HEK293T (cell line): ENCODE results near the gene GDF3.
"Not testable (repeated sequence)": the region's sequence is repeated elsewhere in the genome, so short reads cannot be mapped to it uniquely, and the experiment has no call there.

Experiments
- CTCF ChIA-PET: fragments of 350-600 bp; formaldehyde crosslinking; extraction: SDS; loops from one replicate; lab custom pipeline; 2021; ENCODE audit warnings: antibody characterized with exemption, inconsistent platforms; lab: Yijun Ruan, JAX
- POLR2A ChIA-PET: fragments of 350-600 bp; formaldehyde crosslinking; extraction: SDS; loops from one replicate; lab custom pipeline; 2020; ENCODE audit warnings: antibody characterized with exemption, inconsistent platforms; lab: Yijun Ruan, JAX
- DNase-seq: peaks from one replicate; pipeline ENCODE4 v3.0.0; 2012; ENCODE audit warnings: mixed read lengths; ENCODE audit errors: extremely low spot score
- ARNT ChIP-seq: fragments of 450-650 bp; IDR thresholded peaks from 2 replicates; pipeline ENCODE4 v1.6.1; 2017; ENCODE audit warnings: mild to moderate bottlenecking
- BHLHE40 ChIP-seq: fragments of 450-650 bp; IDR thresholded peaks from 2 replicates; pipeline ENCODE4 v1.6.1; 2016; ENCODE audit warnings: mild to moderate bottlenecking, moderate library complexity, borderline replicate concordance
- CTBP1 ChIP-seq: fragments of 450-650 bp; IDR thresholded peaks from 2 replicates; pipeline ENCODE4 v1.6.1; 2016; ENCODE audit warnings: borderline replicate concordance
- ELF4 ChIP-seq: fragments of 450-650 bp; IDR thresholded peaks from 2 replicates; pipeline ENCODE4 v1.6.1; 2017; ENCODE audit warnings: antibody characterized with exemption
- FOXA1 ChIP-seq: fragments of 450-650 bp; IDR thresholded peaks from 2 replicates; pipeline ENCODE4 v1.6.1; 2016; ENCODE audit warnings: mild to moderate bottlenecking
- FOXK2 ChIP-seq: fragments of 450-650 bp; IDR thresholded peaks from 2 replicates; pipeline ENCODE4 v1.6.1; 2016; ENCODE audit warnings: mild to moderate bottlenecking
- FOXM1 ChIP-seq: fragments of 450-650 bp; IDR thresholded peaks from 2 replicates; pipeline ENCODE4 v1.6.1; 2017; ENCODE audit warnings: mild to moderate bottlenecking, borderline replicate concordance
- HDGF ChIP-seq: fragments of 450-650 bp; IDR thresholded peaks from 2 replicates; pipeline ENCODE4 v1.6.1; 2017; ENCODE audit warnings: antibody characterized with exemption, borderline replicate concordance
- L3MBTL2 ChIP-seq: fragments of 450-650 bp; conservative IDR thresholded peaks from 2 replicates; pipeline ENCODE4 v1.6.1; 2016; ENCODE audit warnings: mild to moderate bottlenecking
- LEF1 ChIP-seq: fragments of 450-650 bp; IDR thresholded peaks from 2 replicates; pipeline ENCODE4 v1.6.1; 2017; ENCODE audit warnings: mild to moderate bottlenecking, borderline replicate concordance
- NFRKB ChIP-seq: fragments of 450-650 bp; IDR thresholded peaks from 2 replicates; pipeline ENCODE4 v1.6.1; 2016; ENCODE audit warnings: mild to moderate bottlenecking, moderate library complexity
- SP1 ChIP-seq: fragments of 450-650 bp; IDR thresholded peaks from 2 replicates; pipeline ENCODE4 v1.6.1; 2017
- SUZ12 ChIP-seq: fragments of 450-650 bp; IDR thresholded peaks from 2 replicates; pipeline ENCODE4 v1.6.1; 2016; ENCODE audit warnings: mild to moderate bottlenecking
- TARDBP ChIP-seq: fragments of 450-650 bp; IDR thresholded peaks from 2 replicates; pipeline ENCODE4 v1.6.1; 2016
- ZNF384 ChIP-seq: fragments of 450-650 bp; IDR thresholded peaks from 2 replicates; pipeline ENCODE4 v1.6.1; 2016
- TF ChIP-seq, protein P1 (sequence below): fragments of 450-650 bp; IDR thresholded peaks from 2 replicates; pipeline ENCODE4 v1.6.1; 2016

GDF3 gene

DNA sequence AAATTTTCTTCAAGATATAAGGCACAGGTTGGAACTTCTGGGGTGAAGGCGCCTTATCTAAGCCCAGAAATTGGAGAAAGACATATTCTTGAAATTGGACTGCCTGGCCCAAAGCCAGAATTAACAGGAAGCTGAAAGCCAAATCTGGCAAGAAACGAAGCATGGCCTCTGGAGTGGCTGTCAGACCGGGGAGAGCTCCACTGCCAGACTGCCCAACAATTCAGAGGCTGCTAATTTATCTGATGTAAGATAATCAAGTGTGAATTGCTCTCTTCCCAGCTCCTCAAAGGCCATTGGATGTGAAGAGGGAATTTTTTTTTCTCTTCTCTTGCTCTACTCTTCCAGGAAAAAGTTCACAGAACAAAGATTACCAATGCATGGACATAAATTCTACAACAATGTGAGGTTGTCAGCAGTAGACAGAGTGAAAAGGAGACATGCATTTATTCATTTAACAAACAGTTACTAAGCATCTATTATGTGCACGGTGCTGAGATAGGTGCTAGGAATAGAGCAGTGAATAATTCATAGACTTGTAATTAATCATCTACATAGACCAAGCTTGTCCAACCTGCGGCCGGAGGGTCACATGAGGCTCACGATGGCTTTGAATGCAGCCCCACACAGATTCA is at the start of gene GDF3:
GDF3 (minus strand) TSS at position 210 of the 632 bp plus-strand sequence; CDS start at position 163, 47 bp downstream.
- POLR2A ChIA-PET, result no interaction called here
- no peak for DNase-seq
- CTCF ChIA-PET, result interaction anchor here (0.7 to 1.0 kb wide), 2 partner anchors 19 to 111 kb away, joined by 3 to 4 read pairs; no protein-coding TSS in a partner anchor
- TF ChIP-seq FOXM1, result no peak
- no peak for TF ChIP-seq NFRKB
- TF ChIP-seq ARNT, result no peak
- TF ChIP-seq FOXK2, result no peak
- TF ChIP-seq ZNF384, result no peak
- TF ChIP-seq LEF1, result no peak
- TF ChIP-seq L3MBTL2, result no peak
- TF ChIP-seq TARDBP, result no peak

DNA sequence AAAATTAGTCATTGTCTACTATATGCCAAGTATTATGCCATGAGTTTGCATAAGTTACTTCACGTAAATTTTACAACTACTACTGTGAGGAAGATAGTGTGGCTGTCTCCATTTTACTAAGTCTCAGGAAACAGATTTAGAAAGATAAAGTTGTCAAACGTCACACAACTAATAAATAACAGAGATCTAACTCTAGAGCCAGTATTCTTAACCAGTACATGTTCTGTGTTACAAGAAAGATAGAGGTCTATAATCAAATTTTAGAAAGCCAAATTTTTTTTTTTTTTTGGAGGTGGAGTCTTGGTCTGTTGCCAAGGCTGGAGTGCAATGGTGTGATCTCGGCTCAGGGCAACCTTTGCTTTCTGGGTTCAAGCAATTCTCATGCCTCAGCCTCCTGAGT is 37.4 kb upstream of the GDF3 start:
- DNase-seq, result no peak
- CTCF ChIA-PET, result no interaction called here
- no peak for TF ChIP-seq SUZ12
- no peak for TF ChIP-seq CTBP1
- no peak for TF ChIP-seq FOXM1
- no peak for TF ChIP-seq L3MBTL2
- TF ChIP-seq, protein P1, sequence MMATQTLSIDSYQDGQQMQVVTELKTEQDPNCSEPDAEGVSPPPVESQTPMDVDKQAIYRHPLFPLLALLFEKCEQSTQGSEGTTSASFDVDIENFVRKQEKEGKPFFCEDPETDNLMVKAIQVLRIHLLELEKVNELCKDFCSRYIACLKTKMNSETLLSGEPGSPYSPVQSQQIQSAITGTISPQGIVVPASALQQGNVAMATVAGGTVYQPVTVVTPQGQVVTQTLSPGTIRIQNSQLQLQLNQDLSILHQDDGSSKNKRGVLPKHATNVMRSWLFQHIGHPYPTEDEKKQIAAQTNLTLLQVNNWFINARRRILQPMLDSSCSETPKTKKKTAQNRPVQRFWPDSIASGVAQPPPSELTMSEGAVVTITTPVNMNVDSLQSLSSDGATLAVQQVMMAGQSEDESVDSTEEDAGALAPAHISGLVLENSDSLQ, result no peak
- no peak for TF ChIP-seq LEF1
- no peak for TF ChIP-seq ARNT
- POLR2A ChIA-PET, result no interaction called here

DNA sequence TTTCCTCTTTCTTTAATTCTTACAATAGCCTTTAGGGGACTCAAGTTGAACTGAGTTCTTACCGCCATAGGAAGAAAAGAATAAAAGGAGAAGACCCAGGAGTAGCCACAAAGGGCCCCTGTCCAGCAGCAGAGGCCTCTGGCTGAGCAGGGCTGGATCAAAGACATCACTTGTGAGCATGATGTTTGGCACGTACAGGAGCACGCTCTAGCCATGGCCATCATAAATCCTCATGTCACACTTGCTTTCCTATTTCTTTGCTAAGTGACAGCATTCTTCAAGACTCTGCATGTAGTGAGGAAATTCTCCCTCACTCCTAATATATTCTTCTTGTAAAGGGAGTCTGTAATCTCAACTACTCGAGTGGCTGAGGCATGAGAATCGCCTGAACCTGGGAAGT is 35.9 kb upstream of the GDF3 start:
- ChIA-PET POLR2A (no interaction called here), CTCF (interaction anchor here (0.6 to 1.6 kb wide), 4 partner anchors 15 to 89 kb away, joined by 3 read pairs; no protein-coding TSS in a partner anchor)
- no peak for DNase-seq
- no peak for TF ChIP-seq ZNF384
- TF ChIP-seq FOXM1, result no peak
- TF ChIP-seq LEF1, result no peak
- no peak for TF ChIP-seq ARNT
- TF ChIP-seq NFRKB, result no peak
- no peak for TF ChIP-seq L3MBTL2

DNA sequence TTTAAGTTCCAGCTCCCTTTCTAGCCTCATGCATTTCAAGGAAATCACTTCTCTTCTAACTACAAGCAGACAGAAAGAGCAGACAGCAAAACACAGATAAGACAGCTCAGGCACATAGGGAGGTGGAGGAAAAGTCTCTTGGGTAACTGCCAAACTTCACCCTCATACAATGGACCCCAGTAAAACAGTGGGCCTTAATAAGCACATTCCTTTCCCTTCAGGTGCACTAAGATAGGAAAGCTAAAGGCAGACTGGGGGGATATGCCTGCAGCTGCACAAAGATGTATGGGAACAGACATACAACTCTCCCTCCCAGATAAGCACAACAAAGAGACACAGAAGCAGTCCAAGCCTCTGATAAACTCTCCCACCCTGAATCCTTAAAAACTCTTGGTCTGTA is 35.4 kb upstream of the GDF3 start:
- DNase-seq, POLR2A ChIA-PET: not testable (repeated sequence)
- CTCF ChIA-PET, result interaction anchor here (0.7 to 1.6 kb wide), 3 partner anchors 15 to 88 kb away, joined by 3 read pairs; no protein-coding TSS in a partner anchor

DNA sequence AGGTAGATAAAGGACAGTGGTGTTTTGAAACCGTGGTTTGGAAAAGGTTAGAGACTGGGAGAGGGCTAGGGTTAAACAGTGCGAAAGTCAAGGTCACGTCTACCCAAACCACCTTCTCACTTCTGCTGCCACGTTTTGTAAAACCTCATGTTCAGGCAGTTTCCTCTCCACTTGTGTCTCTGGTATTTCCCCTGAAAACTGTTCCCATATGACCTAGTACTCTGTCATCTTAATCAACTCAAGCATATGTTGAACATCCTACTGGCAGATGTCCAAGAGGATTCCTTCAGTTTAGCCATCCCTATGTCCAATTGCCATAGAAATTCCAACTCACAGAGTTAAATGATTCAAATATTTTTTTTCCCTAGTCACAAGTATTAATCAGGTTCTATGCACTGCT is 34.2 kb upstream of the GDF3 start:
- TF ChIP-seq, protein P1, result no peak
- CTCF ChIA-PET, result no interaction called here

DNA sequence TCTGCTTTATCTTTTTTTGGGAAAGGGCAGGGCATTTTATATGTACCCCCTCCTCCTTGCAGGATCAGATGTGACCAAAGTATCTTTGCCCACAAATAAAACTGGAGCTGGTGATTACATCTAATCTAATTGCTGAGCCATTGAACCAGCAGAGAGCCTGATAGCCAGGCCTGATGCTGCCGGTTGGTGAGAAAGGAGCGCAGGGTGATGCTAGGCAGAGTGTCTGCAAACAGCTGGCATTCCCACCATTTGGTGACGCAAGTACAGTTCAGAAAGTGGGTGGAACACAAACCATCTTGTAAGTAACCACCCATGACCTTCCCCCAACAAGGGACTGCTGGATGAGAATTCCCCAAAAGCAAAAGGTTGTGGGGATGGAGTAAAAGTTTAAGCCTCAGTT is 28.4 kb upstream of the GDF3 start:
- no peak for DNase-seq
- POLR2A ChIA-PET, result no interaction called here
- TF ChIP-seq SP1 (no peak), ZNF384 (no peak), FOXA1 (no peak), FOXK2 (no peak)
- CTCF ChIA-PET, result no interaction called here

More for the DNA sequence above, 34.2 kb upstream of the GDF3 start:
- no peak for DNase-seq
- POLR2A ChIA-PET, result no interaction called here

DNA sequence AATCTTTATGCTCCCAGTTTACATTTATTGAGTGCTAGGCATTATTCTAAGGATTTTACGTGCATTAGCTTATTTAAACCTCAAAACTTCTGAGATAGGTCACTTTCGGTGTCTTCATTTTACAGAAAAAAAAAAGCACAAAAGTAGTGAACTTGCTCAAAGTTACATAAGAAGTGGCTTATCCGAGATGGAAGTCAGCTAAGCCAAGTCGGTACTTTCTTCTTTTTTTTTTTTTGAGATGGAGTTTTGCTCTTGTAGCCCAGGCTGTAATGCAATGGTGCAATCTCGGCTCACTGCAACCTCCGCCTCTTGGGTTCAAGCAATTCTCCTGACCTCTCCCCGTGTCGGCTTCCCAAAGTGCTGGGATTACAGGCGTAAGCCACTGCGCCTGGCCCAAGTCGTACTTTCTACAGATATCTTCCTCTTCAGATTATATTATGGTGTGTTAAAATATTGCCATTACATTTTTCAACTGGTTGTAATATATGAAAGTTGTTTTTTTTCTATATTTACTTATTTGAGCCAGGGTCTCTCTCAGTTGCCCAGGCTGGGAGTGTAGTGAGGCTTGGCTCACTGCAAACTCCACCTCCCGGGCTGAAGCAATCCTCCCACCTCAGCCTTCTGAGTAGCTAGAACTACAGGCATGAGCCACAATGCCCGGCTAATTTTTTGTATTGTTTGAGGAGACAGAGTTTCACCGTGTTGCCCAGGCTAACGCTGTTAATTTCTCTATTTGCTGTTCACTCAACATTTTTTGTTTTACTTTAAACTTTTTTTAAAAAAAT is 24.6 kb upstream of the GDF3 start:
- no peak for TF ChIP-seq FOXA1
- no peak for TF ChIP-seq NFRKB
- TF ChIP-seq, protein P1, result no peak
- TF ChIP-seq BHLHE40, result no peak
- TF ChIP-seq ELF4, result no peak
- no peak for TF ChIP-seq ZNF384
- TF ChIP-seq L3MBTL2, result no peak
- no peak for TF ChIP-seq ARNT
- no peak for TF ChIP-seq SP1
- TF ChIP-seq CTBP1, result no peak
- no peak for TF ChIP-seq LEF1
- no peak for TF ChIP-seq HDGF
- no peak for DNase-seq
- ChIA-PET CTCF (no interaction called here), POLR2A (no interaction called here)
